HG02798 (cell line): ENCODE measurements around the gene XRN1.
"Not testable (repeated sequence)": the region's sequence is repeated elsewhere in the genome, so short reads cannot be mapped to it uniquely, and the experiment has no call there.

Experiments used
- ATAC-seq: cut with Tn5 transposase; IDR thresholded peaks from one replicate; pipeline ENCODE4 v1.9.1; 2021; ENCODE audit warnings: mild to moderate bottlenecking; ENCODE audit not compliant: unreplicated experiment, poor library complexity

XRN1 gene

GRCh38 chr3:142439499-142440220 is 8.2 kb downstream of the XRN1 start:
- not testable (repeated sequence) for ATAC-seq

- ATAC-seq = not testable (repeated sequence)
These were observed 9.7 kb downstream of the XRN1 start for GRCh38 chr3:142438096-142438495.

- ATAC-seq = no peak
These were observed 10.8 kb downstream of the XRN1 start for GRCh38 chr3:142436951-142437585.

- no peak for ATAC-seq
These were observed 13.3 kb downstream of the XRN1 start for GRCh38 chr3:142434503-142434902.

- ATAC-seq = no peak
These were observed 14.7 kb downstream of the XRN1 start for GRCh38 chr3:142433110-142433509.

- no peak for ATAC-seq
These were observed 18.3 kb downstream of the XRN1 start for GRCh38 chr3:142429582-142429981.

GRCh38 chr3:142424754-142425153 is 23.1 kb downstream of the XRN1 start:
- no peak for ATAC-seq

- ATAC-seq = no peak
These were observed 28.8 kb downstream of the XRN1 start for GRCh38 chr3:142418926-142419592.

GRCh38 chr3:142417302-142417701 is 30.5 kb downstream of the XRN1 start:
- no peak for ATAC-seq

- ATAC-seq = not testable (repeated sequence)
These were observed 47.3 kb downstream of the XRN1 start for GRCh38 chr3:142400537-142400936.

GRCh38 chr3:142394921-142395622 is 52.8 kb downstream of the XRN1 start:
- no peak for ATAC-seq

GRCh38 chr3:142385078-142385477 is 62.8 kb downstream of the XRN1 start:
- no peak for ATAC-seq

- ATAC-seq = no peak
These were observed 73.2 kb downstream of the XRN1 start for GRCh38 chr3:142374687-142375086.

- ATAC-seq = not testable (repeated sequence)
These were observed 78.3 kb downstream of the XRN1 start for GRCh38 chr3:142369576-142369975.

GRCh38 chr3:142366434-142366833 is 81.4 kb downstream of the XRN1 start:
- no peak for ATAC-seq

GRCh38 chr3:142363936-142364467 is 83.8 kb downstream of the XRN1 start:
- no peak for ATAC-seq

- not testable (repeated sequence) for ATAC-seq
These were observed 84.4 kb downstream of the XRN1 start for GRCh38 chr3:142363433-142363832.

GRCh38 chr3:142359367-142359766 is 88.5 kb downstream of the XRN1 start:
- ATAC-seq = no peak

- peak; percentile 52 for ATAC-seq
These were observed 91.0 kb downstream of the XRN1 start for GRCh38 chr3:142356818-142357217.

- no peak for ATAC-seq
These were observed 92.1 kb downstream of the XRN1 start for GRCh38 chr3:142355692-142356091.

- ATAC-seq = no peak
These were observed 93.8 kb downstream of the XRN1 start for GRCh38 chr3:142354076-142354475.
